ENCODE results near the gene AMBRA1.

AMBRA1 gene

GRCh38 chr11:46498179-46498578 lies 95.6 kb downstream of the AMBRA1 start:
- Histone ChIP-seq H3K4me3 (ENCODE audit: severe bottlenecking) (no peak overlapping the region), H3K9me3 (ENCODE audit: severe bottlenecking) (no peaks in the 10 kb centered on the region), H3K27ac (ENCODE audit: poor library complexity, severe bottlenecking) (no peak overlapping the region), H3K27me3 (ENCODE audit: insufficient read depth, poor library complexity, severe bottlenecking) (no peaks in the 10 kb centered on the region), H3K36me3 (ENCODE audit: low read depth) (peaks cover 16% of the 10 kb centered on the region), H3K4me1 (ENCODE audit: insufficient read depth, poor library complexity, severe bottlenecking) (no peaks in the 10 kb centered on the region)
- no peak for ATAC-seq (ENCODE audit: low read depth)
- no peak for DNase-seq (ENCODE audit: low spot score)
- TF ChIP-seq CTCF (IDR thresholded peaks at IDR 0.05; ENCODE audit: poor library complexity, severe bottlenecking): no peak

- Histone ChIP-seq H3K4me3 (ENCODE audit: severe bottlenecking) (no peak overlapping the region), H3K9me3 (ENCODE audit: severe bottlenecking) (no peaks in the 10 kb centered on the region), H3K27me3 (ENCODE audit: insufficient read depth, poor library complexity, severe bottlenecking) (no peaks in the 10 kb centered on the region), H3K4me1 (ENCODE audit: insufficient read depth, poor library complexity, severe bottlenecking) (no peaks in the 10 kb centered on the region), H3K36me3 (ENCODE audit: low read depth) (peaks cover 20% of the 10 kb centered on the region), H3K27ac (ENCODE audit: poor library complexity, severe bottlenecking) (no peak overlapping the region)
- no peak for DNase-seq (ENCODE audit: low spot score)
- ATAC-seq (ENCODE audit: low read depth): no peak
- no peak for TF ChIP-seq CTCF (IDR thresholded peaks at IDR 0.05; ENCODE audit: poor library complexity, severe bottlenecking)
Measured at GRCh38 chr11:46497498-46497897, 96.3 kb downstream of the AMBRA1 start.

- no peak for ATAC-seq (ENCODE audit: low read depth)
- no peak overlapping the region for H3K27ac ChIP-seq (ENCODE audit: poor library complexity, severe bottlenecking)
- TF ChIP-seq CTCF (IDR thresholded peaks at IDR 0.05; ENCODE audit: poor library complexity, severe bottlenecking): no peak
Measured at GRCh38 chr11:46493791-46494190, 100.0 kb downstream of the AMBRA1 start.

GRCh38 chr11:46492532-46492931 lies 101.3 kb downstream of the AMBRA1 start:
- no peaks in the 10 kb centered on the region for H3K9me3 ChIP-seq (ENCODE audit: severe bottlenecking)
- no peak overlapping the region for H3K27ac ChIP-seq (ENCODE audit: poor library complexity, severe bottlenecking)
- peaks cover 26% of the 10 kb centered on the region for H3K36me3 ChIP-seq (ENCODE audit: low read depth)
- ATAC-seq (ENCODE audit: low read depth): no peak
- H3K4me1 ChIP-seq (ENCODE audit: insufficient read depth, poor library complexity, severe bottlenecking): no peaks in the 10 kb centered on the region
- no peak for DNase-seq (ENCODE audit: low spot score)
- no peaks in the 10 kb centered on the region for H3K27me3 ChIP-seq (ENCODE audit: insufficient read depth, poor library complexity, severe bottlenecking)
- TF ChIP-seq CTCF (IDR thresholded peaks at IDR 0.05; ENCODE audit: poor library complexity, severe bottlenecking): no peak
- no peak overlapping the region for H3K4me3 ChIP-seq (ENCODE audit: severe bottlenecking)

More at GRCh38 chr11:46493791-46494190, 100.0 kb downstream of the AMBRA1 start:
- H3K9me3 ChIP-seq (ENCODE audit: severe bottlenecking): no peaks in the 10 kb centered on the region
- H3K36me3 ChIP-seq (ENCODE audit: low read depth): peaks cover 26% of the 10 kb centered on the region
- no peaks in the 10 kb centered on the region for H3K4me1 ChIP-seq (ENCODE audit: insufficient read depth, poor library complexity, severe bottlenecking)
- no peak for DNase-seq (ENCODE audit: low spot score)
- H3K4me3 ChIP-seq (ENCODE audit: severe bottlenecking): no peak overlapping the region
- no peaks in the 10 kb centered on the region for H3K27me3 ChIP-seq (ENCODE audit: insufficient read depth, poor library complexity, severe bottlenecking)

- Histone ChIP-seq H3K4me1 (ENCODE audit: insufficient read depth, poor library complexity, severe bottlenecking) (no peaks in the 10 kb centered on the region), H3K27ac (ENCODE audit: poor library complexity, severe bottlenecking) (no peak overlapping the region), H3K4me3 (ENCODE audit: severe bottlenecking) (no peak overlapping the region), H3K27me3 (ENCODE audit: insufficient read depth, poor library complexity, severe bottlenecking) (no peaks in the 10 kb centered on the region), H3K36me3 (ENCODE audit: low read depth) (peaks cover 26% of the 10 kb centered on the region), H3K9me3 (ENCODE audit: severe bottlenecking) (no peaks in the 10 kb centered on the region)
- ATAC-seq (ENCODE audit: low read depth): no peak
- no peak for TF ChIP-seq CTCF (IDR thresholded peaks at IDR 0.05; ENCODE audit: poor library complexity, severe bottlenecking)
- no peak for DNase-seq (ENCODE audit: low spot score)
Measured at GRCh38 chr11:46491661-46492330, 102.0 kb downstream of the AMBRA1 start.
